Measurements from ENCODE around the gene ART4.

- TF ChIP-seq CTCF (IDR thresholded peaks at IDR 0.05; ENCODE audit: insufficient read depth, low read length) = no peak
- TF ChIP-seq POLR2AphosphoS5 (IDR thresholded peaks at IDR 0.05; ENCODE audit: low read depth) = no peak
- TF ChIP-seq REST (IDR thresholded peaks at IDR 0.05; ENCODE audit: insufficient replicate concordance, low read depth) = no peak
- no peak for TF ChIP-seq SPI1 (IDR thresholded peaks at IDR 0.05; ENCODE audit: borderline replicate concordance, low read depth)
- TF ChIP-seq GABPA (IDR thresholded peaks at IDR 0.05; ENCODE audit: low read depth) = no peak
Observed at GRCh38 chr12:14874882-14875281, 31.6 kb upstream of the ART4 start.
